ENCODE measurements around the gene GNAI2.
"Not testable (repeated sequence)": the region's sequence is repeated elsewhere in the genome, so short reads cannot be mapped to it uniquely, and the experiment has no call there.

GNAI2 gene

GRCh38 chr3:50204804-50205412 is 31.1 kb upstream of the GNAI2 start, which contains the start of gene SLC38A3:
Gene SLC38A3, plus strand, starts transcription at chr3:50205271. Its CDS starts 8,929 bp downstream, at chr3:50214200.
- peak within 1 kb of the TSS in 1 of 2 donors; percentile 28 for H3K4me3 ChIP-seq (replicated peaks in 1 of 2; ENCODE audit: low read depth in 2 of 2, low read length in 2 of 2)
- no peak for DNase-seq (ENCODE audit: low read depth in 2 of 2)
- no peak for TF ChIP-seq CTCF (IDR thresholded peaks at IDR 0.05; ENCODE audit: low read depth, low read length)

GRCh38 chr3:50205413-50206276 is 30.4 kb upstream of the GNAI2 start:
- H3K4me3 ChIP-seq (replicated peaks in 1 of 2; ENCODE audit: low read depth in 2 of 2, low read length in 2 of 2) = peak overlapping the region in 1 of 2 donors; percentile 28
- no peak for DNase-seq (ENCODE audit: low read depth in 2 of 2)
- TF ChIP-seq CTCF (IDR thresholded peaks at IDR 0.05; ENCODE audit: low read depth, low read length) = no peak

- no peak for TF ChIP-seq CTCF (IDR thresholded peaks at IDR 0.05; ENCODE audit: low read depth, low read length)
- H3K4me3 ChIP-seq (replicated peaks in 1 of 2; ENCODE audit: low read depth in 2 of 2, low read length in 2 of 2) = no peak overlapping the region
- no peak for DNase-seq (ENCODE audit: low read depth in 2 of 2)
These were observed 28.5 kb upstream of the GNAI2 start for GRCh38 chr3:50207359-50208042.

- DNase-seq (ENCODE audit: low read depth in 2 of 2) = no peak
- no peak for TF ChIP-seq CTCF (IDR thresholded peaks at IDR 0.05; ENCODE audit: low read depth, low read length)
- H3K4me3 ChIP-seq (replicated peaks in 1 of 2; ENCODE audit: low read depth in 2 of 2, low read length in 2 of 2) = no peak overlapping the region
These were observed 27.2 kb upstream of the GNAI2 start for GRCh38 chr3:50208677-50209344.

GRCh38 chr3:50210176-50210509 is 25.9 kb upstream of the GNAI2 start:
- DNase-seq (ENCODE audit: low read depth in 2 of 2) = no peak
- no peak overlapping the region for H3K4me3 ChIP-seq (replicated peaks in 1 of 2; ENCODE audit: low read depth in 2 of 2, low read length in 2 of 2)
- TF ChIP-seq CTCF (IDR thresholded peaks at IDR 0.05; ENCODE audit: low read depth, low read length) = no peak

GRCh38 chr3:50210510-50211367 is 25.3 kb upstream of the GNAI2 start:
- DNase-seq (ENCODE audit: low read depth in 2 of 2) = no peak
- no peak overlapping the region for H3K4me3 ChIP-seq (replicated peaks in 1 of 2; ENCODE audit: low read depth in 2 of 2, low read length in 2 of 2)
- TF ChIP-seq CTCF (IDR thresholded peaks at IDR 0.05; ENCODE audit: low read depth, low read length) = no peak

GRCh38 chr3:50211368-50211717 is 24.7 kb upstream of the GNAI2 start:
- not testable (repeated sequence) for DNase-seq (ENCODE audit: low read depth in 2 of 2); H3K4me3 ChIP-seq (replicated peaks in 1 of 2; ENCODE audit: low read depth in 2 of 2, low read length in 2 of 2)
